ENCODE results near the gene PRSS21.

PRSS21 gene

GRCh38 chr16:2825906-2826305 lies 8.9 kb downstream of the PRSS21 start:
- no peak for DNase-seq (ENCODE audit: low spot score)

GRCh38 chr16:2826591-2827373 lies 9.7 kb downstream of the PRSS21 start:
- no peak for DNase-seq (ENCODE audit: low spot score)

DNA sequence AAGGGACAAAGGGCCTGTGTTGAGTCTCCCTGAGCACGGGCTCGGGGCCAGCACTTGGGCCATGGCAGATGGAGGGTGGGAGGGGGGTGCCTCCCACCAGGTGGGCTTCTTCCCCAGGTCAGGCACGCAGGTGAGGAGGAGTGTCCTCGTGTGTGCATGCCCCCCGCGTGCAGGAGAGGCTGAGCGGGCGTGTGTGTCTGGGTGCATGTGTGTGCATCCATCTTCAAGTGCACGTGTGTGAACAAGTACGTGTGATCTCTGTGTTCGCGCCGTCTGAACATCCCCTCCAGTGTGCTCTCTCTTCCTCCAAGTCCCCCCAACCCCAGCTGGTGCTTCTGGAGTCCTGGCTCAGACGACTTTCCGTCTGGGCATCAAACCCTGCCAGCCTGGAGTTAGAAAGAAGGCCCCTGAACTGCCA lies 10.3 kb downstream of the PRSS21 start:
- no peak for DNase-seq (ENCODE audit: low spot score)

- DNase-seq (ENCODE audit: low spot score), result no peak
These were observed 10.9 kb downstream of the PRSS21 start for GRCh38 chr16:2827831-2828520.

DNA sequence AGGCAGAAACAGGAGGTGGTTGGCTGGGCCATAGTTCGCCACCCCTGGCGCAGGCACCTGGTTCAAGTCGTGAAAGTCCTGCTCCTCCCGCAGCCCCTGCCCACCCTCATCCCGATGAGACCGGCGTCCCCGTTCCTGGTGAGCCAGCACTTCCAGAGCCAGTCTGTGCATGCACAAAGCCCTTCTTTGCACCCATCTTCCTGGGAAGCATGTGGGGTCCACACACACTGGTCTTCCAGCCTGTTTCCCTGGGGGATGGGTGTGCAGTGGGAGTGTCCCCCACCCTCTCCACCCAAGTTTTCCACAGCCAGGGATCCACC lies 11.4 kb downstream of the PRSS21 start:
- DNase-seq (ENCODE audit: low spot score), result no peak

DNA sequence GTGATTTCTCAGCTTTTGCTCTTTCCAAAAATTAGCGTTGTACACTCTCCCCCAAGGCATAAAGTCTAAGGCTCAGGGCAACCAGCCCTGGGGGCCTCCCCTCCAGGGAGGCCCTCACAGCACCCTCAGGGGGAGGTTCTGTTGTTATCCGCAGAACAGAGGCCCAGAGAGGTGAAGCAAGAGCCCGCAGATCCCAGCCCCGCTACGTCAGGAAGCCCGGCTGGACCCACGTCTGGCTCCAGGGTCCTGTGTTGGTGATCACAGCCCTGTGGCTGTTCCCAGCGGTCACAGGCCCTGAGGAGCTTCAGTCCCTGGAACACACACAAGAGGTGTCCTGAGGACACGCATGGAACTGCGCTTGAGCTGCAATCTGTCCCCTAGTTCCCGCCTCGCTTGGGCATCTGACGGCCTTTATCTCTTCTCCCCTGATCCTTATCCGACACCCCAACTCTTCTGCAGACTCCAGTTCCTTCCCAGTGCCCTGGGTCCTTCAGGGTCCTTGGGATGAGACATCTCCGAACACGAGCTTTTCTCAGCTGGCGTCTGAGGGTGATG lies 11.9 kb downstream of the PRSS21 start:
- no peak for DNase-seq (ENCODE audit: low spot score)

- no peak for DNase-seq (ENCODE audit: low spot score)
These were observed 12.7 kb downstream of the PRSS21 start, which contains the start of gene ZG16B for GRCh38 chr16:2829501-2830354. Gene ZG16B (plus strand): TSS chr16:2830303. CDS start chr16:2830442, 139 bp downstream.

DNA sequence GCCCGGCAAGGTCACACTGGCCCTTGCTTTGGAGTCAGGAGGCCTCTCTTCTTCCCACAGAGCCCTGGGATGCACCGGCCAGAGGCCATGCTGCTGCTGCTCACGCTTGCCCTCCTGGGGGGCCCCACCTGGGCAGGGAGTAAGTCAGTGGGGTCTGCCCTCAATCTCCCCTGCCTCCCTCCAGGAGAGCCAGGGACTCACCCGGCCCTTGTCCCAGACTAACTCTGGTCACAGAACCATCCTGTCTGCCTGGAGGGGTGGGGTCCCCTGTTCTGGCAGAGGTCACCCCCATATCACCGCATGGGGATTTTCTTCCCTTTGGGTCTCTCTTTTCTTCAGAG lies 13.3 kb downstream of the PRSS21 start:
- no peak for DNase-seq (ENCODE audit: low spot score)

DNA sequence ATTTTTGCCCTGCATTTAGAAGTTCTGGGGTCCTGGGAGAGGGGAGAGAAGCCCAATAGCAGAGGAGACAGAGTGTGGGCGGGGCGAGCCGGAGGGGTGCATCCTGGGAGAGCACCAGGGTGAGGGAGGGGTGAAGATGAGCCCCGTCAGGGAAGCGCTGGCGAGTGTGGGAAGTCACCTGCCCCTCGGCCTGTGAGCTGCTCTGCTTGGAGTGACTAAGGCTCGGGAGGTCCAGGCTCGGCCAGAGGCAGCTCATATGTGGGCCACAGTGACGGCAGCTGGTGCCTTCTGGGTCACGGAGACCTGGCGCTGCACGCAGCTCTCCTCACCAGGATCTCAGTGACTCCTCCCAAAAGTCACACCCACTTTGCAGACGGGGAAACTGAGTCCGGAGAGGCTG lies 14.2 kb downstream of the PRSS21 start:
- no peak for DNase-seq (ENCODE audit: low spot score)

DNA sequence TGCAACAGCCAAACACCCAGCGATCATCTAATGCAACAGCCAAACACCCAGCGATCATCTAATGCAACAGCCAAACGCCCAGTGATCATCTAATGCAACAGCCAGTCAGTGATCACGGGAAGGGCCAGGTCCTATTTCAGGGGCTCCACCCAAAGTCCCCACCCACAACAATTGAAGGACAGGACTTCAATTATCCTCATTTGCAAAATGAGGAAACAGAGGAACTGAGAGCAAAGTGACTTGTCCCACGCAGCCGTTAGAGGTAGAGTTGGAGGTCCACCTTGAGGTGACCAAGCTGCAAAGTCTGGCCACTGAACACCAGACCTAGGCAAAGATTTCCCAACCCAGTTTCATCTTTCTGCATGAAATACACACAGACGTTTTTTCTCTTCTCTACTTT lies 16.7 kb downstream of the PRSS21 start:
- no peak for DNase-seq (ENCODE audit: low spot score)

DNA sequence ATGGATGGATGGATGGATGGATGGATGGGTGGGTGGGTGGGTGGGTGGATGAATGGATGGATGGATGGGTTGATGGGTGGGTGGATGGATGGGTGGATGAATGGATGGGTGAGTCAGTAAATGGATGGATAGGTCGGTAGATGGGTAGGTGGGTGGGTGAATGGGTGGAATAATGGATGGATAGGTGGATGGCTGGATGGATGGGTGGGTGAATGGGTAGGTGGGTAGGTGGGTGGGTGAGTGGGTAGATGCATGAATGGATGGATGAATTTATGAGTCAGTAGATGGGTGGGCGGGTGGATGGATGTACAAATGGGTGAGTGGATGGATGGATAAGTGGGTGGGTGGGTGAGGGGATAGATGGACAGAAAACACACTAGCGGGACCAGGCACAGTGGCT lies 17.9 kb downstream of the PRSS21 start:
- DNase-seq (ENCODE audit: low spot score), result no peak

GRCh38 chr16:2835638-2836493 lies 18.8 kb downstream of the PRSS21 start:
- DNase-seq (ENCODE audit: low spot score), result no peak

DNA sequence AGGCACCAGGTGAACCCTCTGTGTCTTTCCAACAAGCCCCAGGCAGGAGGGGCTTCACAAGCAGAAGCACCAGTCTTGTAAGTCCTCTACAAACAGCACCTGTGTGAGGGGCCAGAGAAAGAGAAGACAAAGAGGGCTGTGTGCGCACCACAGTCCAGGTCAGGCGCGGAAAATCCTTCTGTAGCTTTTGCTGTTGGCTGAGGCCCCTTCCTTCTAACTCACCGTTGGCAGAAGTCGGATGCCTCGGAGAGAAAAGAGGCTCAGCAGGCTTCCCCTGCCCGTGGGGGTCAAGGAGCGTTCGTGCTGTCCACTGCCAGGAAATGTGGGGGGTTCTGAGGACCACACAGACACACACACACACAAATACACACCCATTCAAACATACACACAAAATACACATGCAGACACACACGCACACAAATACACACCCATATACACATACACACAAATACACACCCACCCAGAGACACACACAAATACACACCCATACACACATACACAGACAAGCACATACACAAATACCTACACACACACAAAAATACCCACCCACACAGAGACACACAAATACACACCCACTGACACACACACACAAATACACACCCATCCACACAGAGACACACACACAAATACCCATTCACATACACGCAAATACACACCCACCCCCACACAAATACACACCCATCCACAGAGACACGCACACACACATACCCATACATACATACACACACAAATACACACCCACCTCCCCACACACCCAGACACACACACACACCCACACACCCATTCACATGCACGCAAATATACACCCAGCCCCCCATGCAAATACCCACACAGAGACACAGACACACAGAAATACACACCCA lies 19.8 kb downstream of the PRSS21 start:
- no peak for DNase-seq (ENCODE audit: low spot score)

DNA sequence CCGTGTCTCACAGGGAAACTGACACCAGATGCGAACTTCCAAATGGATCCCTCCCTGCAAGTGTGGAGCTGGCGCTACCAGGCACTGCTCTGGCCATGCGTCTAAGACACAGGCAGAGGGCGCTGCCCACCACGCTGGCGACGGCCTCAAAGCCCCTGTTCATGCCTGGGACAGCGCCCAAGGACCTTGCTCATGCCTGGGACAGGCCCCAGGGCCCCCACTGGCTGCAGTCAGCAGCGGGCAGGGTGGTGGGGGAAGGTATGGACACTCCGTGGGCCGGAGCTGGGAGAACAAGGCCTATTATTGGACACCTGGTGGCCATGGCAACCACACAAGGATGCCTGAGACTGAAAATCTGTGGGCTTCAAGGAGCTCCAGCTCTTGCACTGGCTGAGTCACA lies 21.9 kb downstream of the PRSS21 start:
- peak; percentile 50 for DNase-seq (ENCODE audit: low spot score)

GRCh38 chr16:2839650-2840450 lies 22.8 kb downstream of the PRSS21 start:
- DNase-seq (ENCODE audit: low spot score), result no peak

- no peak for DNase-seq (ENCODE audit: low spot score)
These were observed 23.9 kb downstream of the PRSS21 start for GRCh38 chr16:2840914-2841313.

DNA sequence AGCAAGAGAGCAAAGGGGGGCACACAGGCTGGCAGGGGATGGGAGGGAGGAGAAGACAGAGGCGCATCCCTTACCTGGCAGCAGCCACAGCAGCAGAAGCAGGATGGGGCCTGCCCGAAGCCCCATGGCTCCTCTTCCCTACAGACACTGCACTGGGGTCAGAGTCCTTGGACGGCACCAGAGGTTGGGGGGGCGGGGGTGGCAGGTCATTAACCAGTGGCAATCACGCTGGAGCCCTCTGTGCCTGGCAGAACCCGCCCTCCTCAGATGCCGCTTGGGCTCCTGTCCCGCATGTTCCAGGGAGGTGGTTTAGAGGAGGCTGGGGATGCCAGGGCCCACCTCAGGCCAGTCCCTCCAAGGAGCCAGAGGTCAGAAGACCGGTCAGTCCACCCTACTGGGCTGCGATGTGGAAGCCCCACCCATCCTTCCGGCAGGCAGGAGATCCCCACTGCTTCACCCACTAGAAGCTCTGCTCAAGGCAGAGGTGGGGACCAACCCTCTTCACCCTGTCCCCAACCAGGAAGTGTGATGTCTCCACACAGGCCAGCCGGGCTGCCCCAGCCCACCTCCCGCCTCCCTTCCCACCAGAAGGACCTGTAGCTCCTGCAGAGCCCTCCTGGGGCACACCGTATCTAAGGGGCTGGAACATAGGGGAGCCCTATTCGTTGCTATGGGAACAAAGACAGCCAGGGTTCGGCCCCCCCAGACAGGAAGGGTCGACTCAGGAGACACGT lies 24.7 kb downstream of the PRSS21 start:
- DNase-seq (ENCODE audit: low spot score), result no peak

GRCh38 chr16:2842340-2843000 lies 25.4 kb downstream of the PRSS21 start:
- DNase-seq (ENCODE audit: low spot score), result peak; percentile 35

- no peak for DNase-seq (ENCODE audit: low spot score)
These were observed 26.5 kb downstream of the PRSS21 start for GRCh38 chr16:2843526-2843925.
